Measurements from ENCODE around the gene CRTC1. TPM values are rescaled to one million over a fixed set of nuclear protein-coding genes. Genes with fewer than 3 reads are reported as not detected.

The CRTC1 gene
- polyA plus RNA-seq, 6 donors from 2014 or later = 1.4 to 2.4 (median 1.4) TPM; not detected in 1

GRCh38 chr19:18647371-18647767 is 36.1 kb upstream of the CRTC1 start:
- Mint-ChIP-seq H3K9me3 (no peaks in the 10 kb centered on the region), H3K36me3 (no peaks in the 10 kb centered on the region), H3K27ac (peak overlapping the region in 2 of 6 donors; percentile 41 to 75), H3K27me3 (no peaks in the 10 kb centered on the region), H3K4me3 (peak overlapping the region in 1 of 8 donors; percentile 23), H3K4me1 (peaks cover 35 to 62% (median 60%) of the 10 kb centered on the region in 3 donors)
- no peak for DNase-seq
- no peak for ATAC-seq (ENCODE audit: low read depth in 2 of 2)

- Mint-ChIP-seq H3K4me1 (peaks cover 35 to 62% (median 60%) of the 10 kb centered on the region in 3 donors), H3K27ac (peak overlapping the region in 3 of 6 donors; percentile 41 to 91 (median 65)), H3K27me3 (no peaks in the 10 kb centered on the region), H3K36me3 (no peaks in the 10 kb centered on the region), H3K9me3 (no peaks in the 10 kb centered on the region), H3K4me3 (peak overlapping the region in 3 of 8 donors; percentile 16 to 86 (median 23))
- no peak for DNase-seq
- no peak for ATAC-seq (ENCODE audit: low read depth in 2 of 2)
Observed at GRCh38 chr19:18647807-18648206, 35.7 kb upstream of the CRTC1 start.

- Mint-ChIP-seq H3K4me1 (peaks cover 38 to 61% (median 56%) of the 10 kb centered on the region in 3 donors), H3K27me3 (no peaks in the 10 kb centered on the region), H3K4me3 (peak overlapping the region; percentile 36 to 93 (median 88)), H3K9me3 (peaks cover 0 to under 1% (median 0%) of the 10 kb centered on the region in 7 donors), H3K27ac (peak overlapping the region in 3 of 6 donors; percentile 12 to 85 (median 79)), H3K36me3 (peaks cover 0 to 1% of the 10 kb centered on the region in 2 donors)
- DNase-seq = no peak
- ATAC-seq (ENCODE audit: low read depth in 2 of 2) = no peak
Observed at GRCh38 chr19:18648973-18649315, 34.5 kb upstream of the CRTC1 start.

GRCh38 chr19:18649371-18650020 is 34.0 kb upstream of the CRTC1 start:
- DNase-seq (no peak), ATAC-seq (ENCODE audit: low read depth in 2 of 2) (peak; percentile 81 to 85)
- H3K27me3 Mint-ChIP-seq = no peaks in the 10 kb centered on the region
- peaks cover 38 to 55% (median 53%) of the 10 kb centered on the region in 3 donors for H3K4me1 Mint-ChIP-seq
- H3K27ac Mint-ChIP-seq = peak overlapping the region in 5 of 6 donors; percentile 67 to 87 (median 80)
- peaks cover 0 to 7% (median 0%) of the 10 kb centered on the region in 7 donors for H3K9me3 Mint-ChIP-seq
- peak overlapping the region; percentile 36 to 93 (median 88) for H3K4me3 Mint-ChIP-seq
- peaks cover 0 to 7% of the 10 kb centered on the region in 2 donors for H3K36me3 Mint-ChIP-seq

- H3K9me3 Mint-ChIP-seq = peaks cover 0 to 10% (median 0%) of the 10 kb centered on the region in 7 donors
- DNase-seq = no peak
- H3K27me3 Mint-ChIP-seq = no peaks in the 10 kb centered on the region
- H3K4me3 Mint-ChIP-seq = peak overlapping the region; percentile 36 to 93 (median 88)
- peak overlapping the region in 5 of 6 donors; percentile 62 to 87 (median 75) for H3K27ac Mint-ChIP-seq
- peaks cover 40 to 50% (median 50%) of the 10 kb centered on the region in 3 donors for H3K4me1 Mint-ChIP-seq
- ATAC-seq (ENCODE audit: low read depth in 2 of 2) = peak; percentile 4 to 7
- peaks cover 0 to 12% of the 10 kb centered on the region in 2 donors for H3K36me3 Mint-ChIP-seq
Observed at GRCh38 chr19:18650021-18650390, 33.5 kb upstream of the CRTC1 start.

- Mint-ChIP-seq H3K4me1 (peaks cover 40 to 46% (median 44%) of the 10 kb centered on the region in 3 donors), H3K27ac (peak overlapping the region in 1 of 6 donors; percentile 15), H3K27me3 (no peaks in the 10 kb centered on the region), H3K9me3 (peaks cover 0 to 10% (median 0%) of the 10 kb centered on the region in 7 donors), H3K36me3 (peaks cover 0 to 12% of the 10 kb centered on the region in 2 donors), H3K4me3 (peak overlapping the region in 3 of 8 donors; percentile 81 to 91 (median 90))
- ATAC-seq (ENCODE audit: low read depth in 2 of 2) (no peak), DNase-seq (no peak)
Observed at GRCh38 chr19:18650468-18651041, 32.9 kb upstream of the CRTC1 start.

- peaks cover 0 to 12% of the 10 kb centered on the region in 2 donors for H3K36me3 Mint-ChIP-seq
- H3K9me3 Mint-ChIP-seq = peaks cover 0 to 10% (median 0%) of the 10 kb centered on the region in 7 donors
- DNase-seq (no peak), ATAC-seq (ENCODE audit: low read depth in 2 of 2) (no peak)
- H3K27me3 Mint-ChIP-seq = no peaks in the 10 kb centered on the region
- no peak overlapping the region for H3K4me3 Mint-ChIP-seq
- no peak overlapping the region for H3K27ac Mint-ChIP-seq
- H3K4me1 Mint-ChIP-seq = peaks cover 40 to 44% (median 44%) of the 10 kb centered on the region in 3 donors
Observed at GRCh38 chr19:18651300-18651699, 32.2 kb upstream of the CRTC1 start.

GRCh38 chr19:18651733-18652132 is 31.7 kb upstream of the CRTC1 start:
- Mint-ChIP-seq H3K36me3 (peaks cover 0 to 12% of the 10 kb centered on the region in 2 donors), H3K27ac (peak overlapping the region in 2 of 6 donors; percentile 50 to 62), H3K4me3 (no peak overlapping the region), H3K9me3 (peaks cover 0 to 10% (median 0%) of the 10 kb centered on the region in 7 donors), H3K4me1 (peaks cover 38 to 42% (median 40%) of the 10 kb centered on the region in 3 donors), H3K27me3 (no peaks in the 10 kb centered on the region)
- ATAC-seq (ENCODE audit: low read depth in 2 of 2) (no peak), DNase-seq (no peak)

- H3K27me3 Mint-ChIP-seq = peaks cover 0 to 4% (median 0%) of the 10 kb centered on the region in 3 donors
- H3K4me3 Mint-ChIP-seq = no peak overlapping the region
- no peak overlapping the region for H3K27ac Mint-ChIP-seq
- ATAC-seq (ENCODE audit: low read depth in 2 of 2) (no peak), DNase-seq (no peak)
- peaks cover 0 to 18% of the 10 kb centered on the region in 2 donors for H3K36me3 Mint-ChIP-seq
- H3K4me1 Mint-ChIP-seq = peaks cover 43 to 48% (median 45%) of the 10 kb centered on the region in 3 donors
- H3K9me3 Mint-ChIP-seq = peaks cover 0 to 10% (median 0%) of the 10 kb centered on the region in 7 donors
Observed at GRCh38 chr19:18653853-18654252, 29.6 kb upstream of the CRTC1 start.

GRCh38 chr19:18654469-18654868 is 29.0 kb upstream of the CRTC1 start:
- Mint-ChIP-seq H3K27me3 (peaks cover 0 to 4% (median 0%) of the 10 kb centered on the region in 3 donors), H3K27ac (no peak overlapping the region), H3K4me3 (peak overlapping the region in 1 of 8 donors; percentile 60), H3K36me3 (peaks cover 0 to 18% of the 10 kb centered on the region in 2 donors), H3K4me1 (peaks cover 43 to 47% (median 45%) of the 10 kb centered on the region in 3 donors), H3K9me3 (peaks cover 0 to 10% (median 0%) of the 10 kb centered on the region in 7 donors)
- ATAC-seq (ENCODE audit: low read depth in 2 of 2) (no peak), DNase-seq (no peak)

- H3K27ac Mint-ChIP-seq = peak overlapping the region in 1 of 6 donors; percentile 42
- H3K36me3 Mint-ChIP-seq = peaks cover 0 to 18% of the 10 kb centered on the region in 2 donors
- H3K9me3 Mint-ChIP-seq = peaks cover 0 to 10% (median 0%) of the 10 kb centered on the region in 7 donors
Observed at GRCh38 chr19:18655173-18655844, 28.2 kb upstream of the CRTC1 start.

GRCh38 chr19:18656337-18657086 is 27.0 kb upstream of the CRTC1 start:
- no peak overlapping the region for H3K27ac Mint-ChIP-seq
- H3K27me3 Mint-ChIP-seq = peaks cover 0 to 4% (median 0%) of the 10 kb centered on the region in 3 donors
- no peak for ATAC-seq (ENCODE audit: low read depth in 2 of 2)
- peaks cover 0 to 18% of the 10 kb centered on the region in 2 donors for H3K36me3 Mint-ChIP-seq
- DNase-seq = no peak
- peaks cover 0 to 10% (median 0%) of the 10 kb centered on the region in 7 donors for H3K9me3 Mint-ChIP-seq
- no peak overlapping the region for H3K4me3 Mint-ChIP-seq
- peaks cover 38 to 42% (median 39%) of the 10 kb centered on the region in 3 donors for H3K4me1 Mint-ChIP-seq

More at GRCh38 chr19:18655173-18655844, 28.2 kb upstream of the CRTC1 start:
- ATAC-seq (ENCODE audit: low read depth in 2 of 2) (no peak), DNase-seq (no peak)
- no peak overlapping the region for H3K4me3 Mint-ChIP-seq
- H3K27me3 Mint-ChIP-seq = peaks cover 0 to 4% (median 0%) of the 10 kb centered on the region in 3 donors
- H3K4me1 Mint-ChIP-seq = peaks cover 36 to 41% (median 39%) of the 10 kb centered on the region in 3 donors
